Hypothalamus (tissue), 51 donors: ENCODE measurements around the gene FAM9C.
"Not testable (repeated sequence)": the region's sequence is repeated elsewhere in the genome, so short reads cannot be mapped to it uniquely, and the experiment has no call there.

Source experiments
- DNase-seq, 51 donors: peaks; one replicate each; lab custom pipeline; 2025; lab: John Stamatoyannopoulos, UW

The FAM9C gene

GRCh38 chrX:13077168-13077567 lies 32.7 kb upstream of the FAM9C start:
- DNase-seq: no peak

GRCh38 chrX:13076176-13076961 lies 31.9 kb upstream of the FAM9C start:
- DNase-seq: no peak

GRCh38 chrX:13074297-13075262 lies 30.2 kb upstream of the FAM9C start:
- DNase-seq: no peak

GRCh38 chrX:13069771-13070416 lies 25.5 kb upstream of the FAM9C start:
- no peak for DNase-seq

- DNase-seq: no peak
Observed at GRCh38 chrX:13068651-13069050, 24.2 kb upstream of the FAM9C start.

- DNase-seq: no peak
Observed at GRCh38 chrX:13067773-13068172, 23.4 kb upstream of the FAM9C start.

GRCh38 chrX:13066391-13066790 lies 22.0 kb upstream of the FAM9C start:
- DNase-seq: no peak

- peak in 4 of 51 donors; percentile 4 to 33 (median 16) for DNase-seq
Observed at GRCh38 chrX:13064599-13065143, 20.3 kb upstream of the FAM9C start.

GRCh38 chrX:13063124-13063523 lies 18.7 kb upstream of the FAM9C start:
- not testable (repeated sequence) for DNase-seq

- DNase-seq: not testable (repeated sequence)
Observed at GRCh38 chrX:13062331-13062730, 17.9 kb upstream of the FAM9C start.

GRCh38 chrX:13061215-13061708 lies 16.8 kb upstream of the FAM9C start:
- DNase-seq: not testable (repeated sequence)

GRCh38 chrX:13059637-13060499 lies 15.4 kb upstream of the FAM9C start:
- no peak for DNase-seq

GRCh38 chrX:13055486-13055885 lies 11.1 kb upstream of the FAM9C start:
- DNase-seq: no peak

- no peak for DNase-seq
Observed at GRCh38 chrX:13053171-13053570, 8.8 kb upstream of the FAM9C start.

GRCh38 chrX:13051529-13052172 lies 7.2 kb upstream of the FAM9C start:
- DNase-seq: peak in 12 of 51 donors; percentile 0 to 25 (median 4)

GRCh38 chrX:13051167-13051528 lies 6.7 kb upstream of the FAM9C start:
- DNase-seq: no peak

GRCh38 chrX:13050151-13050550 lies 5.7 kb upstream of the FAM9C start:
- DNase-seq: no peak

- DNase-seq: no peak
Observed at GRCh38 chrX:13048280-13048679, 3.9 kb upstream of the FAM9C start.

GRCh38 chrX:13047759-13048158 lies 3.3 kb upstream of the FAM9C start:
- DNase-seq: no peak
